ENCODE results near the gene ELK4. TPM values are rescaled to one million over a fixed set of nuclear protein-coding genes. Genes with fewer than 3 reads are reported as not detected.

The ELK4 gene
- total and polyA plus RNA-seq, 2 experiments from 2014 or later: 5.1 to 19.7 TPM

- TF ChIP-seq ZNF462 (CRISPR knock-in tag; IDR thresholded peaks at IDR 0.05) (no peak), EZH2phosphoT487 (IDR thresholded peaks at IDR 0.05; ENCODE audit: unreplicated experiment) (no peak), ETS1 (IDR thresholded peaks at IDR 0.05) (no peak), CTCF (conservative IDR thresholded peaks at IDR 0.05; ENCODE audit: low read depth in 2 of 2) (no peak), ZNF114 (CRISPR knock-in tag; IDR thresholded peaks at IDR 0.05) (no peak), NANOG (IDR thresholded peaks at IDR 0.05; ENCODE audit: borderline replicate concordance) (no peak), POLR2AphosphoS5 (IDR thresholded peaks at IDR 0.05; ENCODE audit: low read depth) (no peak), CREB1 (CRISPR knock-in tag; IDR thresholded peaks at IDR 0.05; ENCODE audit: low read depth) (no peak), JUNB (IDR thresholded peaks at IDR 0.05; ENCODE audit: unreplicated experiment) (no peak)
Measured at GRCh38 chr1:205577874-205578658, 53.7 kb downstream of the ELK4 start (continued).

Data from GM23338 (cell line).